Type B pancreatic cell (in vitro differentiated cells): ENCODE data around the gene SGSM2. TPM values are rescaled to one million over a fixed set of nuclear protein-coding genes. Genes with fewer than 3 reads are reported as not detected.

ENCODE experiments used
- DNase-seq: peaks from one replicate; pipeline ENCODE4 v3.0.0; 2021; ENCODE audit warnings: mixed read lengths; ENCODE audit not compliant: unreplicated experiment; ENCODE audit errors: extremely low spot score
- H3K27ac Mint-ChIP-seq: 2 replicates; pipeline ENCODE4 v1.8.0; 2021; ENCODE audit warnings: mild to moderate bottlenecking, mixed read lengths
- H3K27me3 Mint-ChIP-seq: 2 replicates; pipeline ENCODE4 v1.8.0; 2021; ENCODE audit warnings: mixed read lengths
- H3K36me3 Mint-ChIP-seq: 2 replicates; pipeline ENCODE4 v1.8.0; 2021; ENCODE audit warnings: mixed read lengths
- H3K4me1 Mint-ChIP-seq: one replicate; pipeline ENCODE4 v1.8.0; 2021; ENCODE audit warnings: mixed read lengths; ENCODE audit not compliant: unreplicated experiment
- H3K4me3 Mint-ChIP-seq: 2 replicates; pipeline ENCODE4 v1.8.0; 2021; ENCODE audit warnings: mild to moderate bottlenecking, mixed read lengths
- H3K9me3 Mint-ChIP-seq: 2 replicates; pipeline ENCODE4 v1.8.0; 2021; ENCODE audit warnings: mixed read lengths
- CTCF ChIP-seq: fragments of 200-600 bp; sonication (generic); conservative IDR thresholded peaks from 2 replicates; pipeline ENCODE4 v1.5.0; 2021; ENCODE audit warnings: antibody characterized with exemption, mild to moderate bottlenecking
- total RNA-seq: library from RNA; stranded (reverse); gene quantifications from 2 replicates; pipeline ENCODE4 v1.2.1, GENCODE V29; 2021; ENCODE audit warnings: low replicate concordance

SGSM2 gene
- total RNA-seq, 1 donor from 2014 or later = 74.3 TPM

- no peak for DNase-seq
- H3K9me3 Mint-ChIP-seq = no peaks in the 10 kb centered on the region
- H3K36me3 Mint-ChIP-seq = peaks cover 4% of the 10 kb centered on the region
- H3K27me3 Mint-ChIP-seq = no peaks in the 10 kb centered on the region
- peaks cover 32% of the 10 kb centered on the region for H3K4me1 Mint-ChIP-seq
- TF ChIP-seq CTCF = no peak
- H3K4me3 Mint-ChIP-seq = peak overlapping the region; percentile 57
- peak overlapping the region; percentile 75 for H3K27ac Mint-ChIP-seq
Measured at GRCh38 chr17:2390199-2390836, 53.0 kb downstream of the SGSM2 start.

- TF ChIP-seq CTCF = no peak
- no peak for DNase-seq
- Mint-ChIP-seq H3K27me3 (no peaks in the 10 kb centered on the region), H3K9me3 (no peaks in the 10 kb centered on the region), H3K36me3 (peaks cover 4% of the 10 kb centered on the region), H3K4me3 (peak overlapping the region; percentile 91), H3K27ac (peak overlapping the region; percentile 90), H3K4me1 (peaks cover 39% of the 10 kb centered on the region)
Measured at GRCh38 chr17:2391597-2392251, 54.4 kb downstream of the SGSM2 start.

- Mint-ChIP-seq H3K36me3 (peaks cover 4% of the 10 kb centered on the region), H3K4me1 (peaks cover 45% of the 10 kb centered on the region)
Measured at GRCh38 chr17:2392252-2393173, 55.2 kb downstream of the SGSM2 start.

GRCh38 chr17:2393174-2393953, 56.1 kb downstream of the SGSM2 start:
- peaks cover 4% of the 10 kb centered on the region for H3K36me3 Mint-ChIP-seq
- no peaks in the 10 kb centered on the region for H3K27me3 Mint-ChIP-seq
- peak; percentile 89 for DNase-seq
- peak overlapping the region; percentile 85 for H3K4me3 Mint-ChIP-seq
- TF ChIP-seq CTCF = no peak
- no peaks in the 10 kb centered on the region for H3K9me3 Mint-ChIP-seq
- peak overlapping the region; percentile 85 for H3K27ac Mint-ChIP-seq
- peaks cover 46% of the 10 kb centered on the region for H3K4me1 Mint-ChIP-seq

More at GRCh38 chr17:2392252-2393173, 55.2 kb downstream of the SGSM2 start:
- Mint-ChIP-seq H3K27ac (peak overlapping the region; percentile 90), H3K9me3 (no peaks in the 10 kb centered on the region), H3K4me3 (peak overlapping the region; percentile 91), H3K27me3 (no peaks in the 10 kb centered on the region)
- TF ChIP-seq CTCF = no peak
- DNase-seq = peak; percentile 98
